NCI-H446 (cell line): ENCODE measurements around the gene APOL4.
"Not testable (repeated sequence)": the region's sequence is repeated elsewhere in the genome, so short reads cannot be mapped to it uniquely, and the experiment has no call there.

Experiments used
- DNase-seq, 2 experiments: peaks; one replicate each; lab custom pipeline; 2025; lab: John Stamatoyannopoulos, UW

Gene APOL4

GRCh38 chr22:36183446-36183845 is 18.2 kb downstream of the APOL4 start:
- DNase-seq = no peak

DNA sequence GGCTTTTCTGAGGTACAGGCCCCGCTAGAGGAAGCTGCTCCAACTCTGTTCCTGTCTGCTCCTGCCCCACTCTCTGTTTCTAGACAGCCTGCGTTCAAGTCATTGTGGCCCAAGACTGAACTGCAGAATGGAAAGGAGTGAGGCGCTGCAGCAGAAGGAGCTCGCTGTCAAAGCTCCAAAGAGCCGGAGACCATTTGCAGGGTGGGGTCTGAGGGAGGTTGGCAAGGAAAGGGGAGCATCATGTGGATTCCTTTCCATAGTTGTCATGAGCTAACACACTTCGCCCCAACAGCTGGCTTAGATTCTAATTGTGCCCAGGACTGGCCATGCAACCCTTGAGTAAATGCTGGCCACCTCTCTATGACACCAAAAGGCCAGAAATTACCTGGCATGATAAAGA is 18.8 kb downstream of the APOL4 start:
- DNase-seq = no peak

DNA sequence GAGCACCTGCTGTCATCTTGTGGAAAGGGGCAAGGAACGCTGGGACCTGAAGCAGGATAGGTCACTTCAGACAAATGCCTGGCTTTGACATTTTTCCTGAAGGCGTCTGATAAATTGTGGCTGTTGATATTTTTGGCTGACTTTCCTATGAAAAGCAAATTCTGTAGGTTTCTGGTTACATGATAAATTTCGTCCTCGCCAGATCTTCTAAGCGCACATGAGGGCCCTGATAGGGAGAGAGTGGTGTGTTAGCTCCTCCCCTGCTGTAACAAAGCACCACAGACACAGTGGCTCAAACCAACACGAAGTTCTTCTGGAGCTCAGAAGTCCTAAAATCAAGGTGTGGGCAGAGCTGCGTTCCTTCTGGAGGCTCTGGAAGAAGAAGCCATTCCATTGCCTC is 19.6 kb downstream of the APOL4 start:
- no peak for DNase-seq

DNA sequence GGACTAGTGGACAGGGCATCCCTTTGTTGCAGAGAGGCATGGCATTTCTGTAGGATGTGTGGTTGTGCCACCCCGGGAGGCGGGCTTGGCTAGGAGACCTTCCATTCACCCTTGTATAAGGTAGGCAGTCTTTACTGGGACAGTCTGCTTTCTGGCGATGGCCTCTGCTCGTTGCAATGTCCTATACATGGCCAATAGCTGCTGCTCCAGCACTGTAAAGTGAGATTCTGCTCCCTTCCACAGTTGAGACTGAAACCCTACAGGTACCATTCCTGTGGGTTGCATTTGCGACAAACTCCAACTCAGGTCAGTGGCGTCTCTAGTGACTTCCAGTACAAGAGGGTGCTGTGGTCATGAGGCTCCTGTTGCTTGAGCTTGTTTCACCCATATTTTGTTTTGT is 20.7 kb downstream of the APOL4 start:
- DNase-seq = no peak

DNA sequence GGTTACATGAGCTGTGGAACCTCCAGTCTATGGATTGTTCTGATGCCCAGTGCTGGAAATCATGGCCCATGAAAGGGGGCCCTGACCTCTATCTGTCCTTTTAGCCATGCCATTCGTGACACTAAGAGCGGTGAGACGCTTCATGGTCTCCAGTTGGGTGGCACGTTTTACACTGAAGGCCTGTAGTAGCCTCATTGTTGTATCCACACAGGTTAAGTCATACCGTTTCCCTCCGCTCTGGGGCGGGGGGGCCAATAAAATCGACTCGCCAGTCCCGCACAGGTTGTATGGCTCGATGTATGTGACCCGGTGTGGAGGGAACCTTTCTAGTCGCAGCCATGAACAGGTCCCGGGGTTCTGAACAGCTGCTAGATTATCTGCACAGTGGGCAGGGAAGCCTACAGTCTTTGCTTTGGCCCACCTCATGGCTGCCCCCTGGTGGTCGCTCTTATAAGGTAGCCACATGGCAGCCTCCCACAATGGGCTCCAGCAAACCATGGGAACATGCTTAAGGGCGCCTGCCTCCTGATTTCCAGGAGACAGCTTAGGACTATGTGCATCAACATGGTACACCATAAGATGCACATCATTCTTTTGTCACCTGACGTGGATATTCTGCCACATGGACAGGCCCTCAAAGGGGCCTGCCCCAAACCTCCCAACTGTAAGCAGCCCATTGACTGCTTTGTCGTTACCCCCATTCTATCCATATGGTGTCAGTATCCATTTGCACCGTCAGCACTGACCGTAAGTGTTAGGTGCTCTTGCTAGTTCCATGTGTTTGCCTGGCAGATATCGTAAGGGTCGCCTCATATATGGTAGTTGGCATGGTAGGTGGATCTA is 21.4 kb downstream of the APOL4 start:
- DNase-seq = peak in 1 of 2 experiments; percentile 46

DNA sequence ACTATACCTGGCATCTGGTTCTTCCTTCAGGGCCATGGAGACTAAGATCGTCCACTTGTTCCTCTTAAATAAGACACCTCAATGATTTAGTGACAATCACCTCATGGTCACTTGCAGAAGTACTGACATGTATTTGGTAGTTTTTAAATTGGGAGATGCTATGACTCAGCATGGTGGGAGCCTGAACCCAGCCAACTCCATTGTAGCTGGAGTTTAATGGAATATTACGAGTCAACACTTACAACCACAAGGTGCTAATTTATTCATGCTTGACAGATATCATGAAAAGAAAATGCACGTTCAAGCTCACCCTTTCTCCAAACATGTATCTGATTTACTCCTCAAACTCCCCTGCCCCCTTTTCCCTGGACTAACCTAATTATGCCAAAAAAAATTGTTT is 24.4 kb downstream of the APOL4 start:
- DNase-seq = no peak

DNA sequence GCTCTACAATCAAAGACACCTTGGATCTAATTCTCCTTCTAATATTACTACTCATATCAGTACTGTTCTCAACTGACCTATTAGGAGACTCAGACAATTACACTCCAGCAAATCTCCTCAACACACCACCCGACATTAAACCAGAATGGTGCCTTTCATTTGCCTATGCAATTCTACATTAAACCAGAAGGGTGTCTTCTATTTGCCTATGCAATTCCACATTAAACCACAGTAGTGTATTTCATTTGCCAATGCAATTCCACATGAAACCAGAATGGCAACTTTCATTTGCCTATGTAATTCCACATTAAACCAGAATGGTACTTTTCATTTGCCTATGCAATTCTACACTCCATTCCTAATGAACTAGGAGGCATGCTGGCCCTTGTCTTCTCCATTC is 25.7 kb downstream of the APOL4 start:
- no peak for DNase-seq

- DNase-seq = no peak
Measured at GRCh38 chr22:36171941-36172340, 29.7 kb downstream of the APOL4 start.

DNA sequence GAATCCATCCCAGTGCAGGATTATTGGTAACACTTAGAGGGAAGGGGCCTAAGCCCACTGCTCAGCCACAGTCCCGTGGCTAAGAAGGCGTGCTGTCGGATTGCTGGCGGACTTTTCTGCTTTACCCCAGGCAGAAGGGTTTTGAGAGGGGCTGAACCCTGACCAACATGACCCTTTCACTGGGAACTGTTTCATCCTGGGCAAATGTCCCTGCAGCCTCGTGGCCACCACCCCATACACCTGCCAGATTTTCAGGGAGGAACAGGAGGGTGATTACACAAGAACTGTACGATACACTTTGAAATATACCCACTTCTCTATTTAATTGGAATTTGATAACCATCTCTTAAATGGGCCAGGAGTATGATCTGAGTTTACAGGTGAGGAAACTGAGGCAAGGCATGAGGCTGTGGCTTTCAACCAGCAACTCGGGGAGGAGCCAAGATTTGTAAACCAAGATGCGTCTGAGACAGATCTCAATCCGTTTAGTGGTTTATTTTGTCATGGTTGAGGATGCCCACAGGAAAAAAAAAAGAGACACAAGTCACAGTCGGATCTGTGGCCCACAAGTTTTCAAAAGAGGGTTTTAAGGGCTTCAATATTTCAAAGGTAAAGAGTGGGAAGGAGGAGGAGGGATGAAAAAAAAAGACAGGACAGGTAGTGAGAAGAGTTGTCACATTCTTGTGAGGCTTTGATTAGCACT is 34.9 kb downstream of the APOL4 start:
- no peak for DNase-seq

DNA sequence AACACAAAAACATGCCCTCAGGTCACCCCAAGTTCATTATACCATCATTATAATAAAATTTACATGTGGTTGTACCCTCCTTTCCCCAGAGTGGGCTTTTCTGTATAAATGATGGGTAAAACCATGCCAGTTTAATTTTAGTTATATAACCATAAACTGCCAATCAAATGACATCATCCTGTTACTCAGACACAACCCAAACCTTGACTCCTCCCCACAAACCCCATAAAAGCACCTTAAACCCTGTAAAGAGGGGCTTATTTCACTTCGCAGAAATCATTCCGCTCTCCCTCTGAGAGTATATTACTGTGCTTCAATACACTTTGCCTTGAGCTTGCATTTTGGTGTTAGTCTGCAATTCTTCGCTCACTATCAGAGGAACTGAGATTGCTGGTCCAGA is 35.5 kb downstream of the APOL4 start:
- DNase-seq = no peak

DNA sequence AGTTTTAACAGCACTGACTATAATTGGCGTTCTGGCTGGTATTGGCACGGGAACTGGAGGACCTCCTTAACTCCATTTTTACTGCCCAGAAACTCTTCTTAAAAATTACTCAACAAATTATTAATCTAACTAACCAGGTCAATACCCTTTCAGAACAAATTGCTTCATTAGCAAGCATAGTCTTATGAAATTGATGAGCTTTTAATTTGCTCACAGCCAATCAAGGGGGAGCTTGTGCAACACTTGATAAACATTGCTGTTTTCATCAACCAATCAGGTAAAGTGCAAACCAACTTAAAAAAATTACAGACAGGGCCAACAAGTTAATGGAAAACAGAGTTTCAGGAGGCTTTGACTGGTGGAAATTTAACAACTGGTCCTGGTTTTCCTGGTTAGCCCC is 36.5 kb downstream of the APOL4 start:
- DNase-seq = no peak

- no peak for DNase-seq
Measured at GRCh38 chr22:36164621-36165020, 37.0 kb downstream of the APOL4 start.

DNA sequence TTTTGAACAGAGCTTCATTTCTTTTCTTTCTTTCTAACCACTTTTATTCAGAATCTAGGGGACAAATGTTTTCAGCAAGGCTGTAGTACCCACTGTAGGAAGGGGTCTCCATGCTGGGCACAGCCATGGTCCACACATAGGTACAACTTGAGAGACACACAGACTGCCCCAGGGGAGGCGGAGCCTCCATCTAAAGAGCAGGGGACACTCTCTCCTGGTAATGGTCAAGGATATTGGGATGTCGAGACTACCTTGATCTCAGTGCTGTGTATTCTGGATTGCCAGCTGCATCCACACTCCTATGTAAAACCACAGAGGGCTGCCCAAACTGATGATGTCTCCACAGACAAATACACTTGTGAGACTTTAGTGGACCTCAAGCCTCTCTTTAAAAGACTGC is 38.1 kb downstream of the APOL4 start:
- DNase-seq = no peak

DNA sequence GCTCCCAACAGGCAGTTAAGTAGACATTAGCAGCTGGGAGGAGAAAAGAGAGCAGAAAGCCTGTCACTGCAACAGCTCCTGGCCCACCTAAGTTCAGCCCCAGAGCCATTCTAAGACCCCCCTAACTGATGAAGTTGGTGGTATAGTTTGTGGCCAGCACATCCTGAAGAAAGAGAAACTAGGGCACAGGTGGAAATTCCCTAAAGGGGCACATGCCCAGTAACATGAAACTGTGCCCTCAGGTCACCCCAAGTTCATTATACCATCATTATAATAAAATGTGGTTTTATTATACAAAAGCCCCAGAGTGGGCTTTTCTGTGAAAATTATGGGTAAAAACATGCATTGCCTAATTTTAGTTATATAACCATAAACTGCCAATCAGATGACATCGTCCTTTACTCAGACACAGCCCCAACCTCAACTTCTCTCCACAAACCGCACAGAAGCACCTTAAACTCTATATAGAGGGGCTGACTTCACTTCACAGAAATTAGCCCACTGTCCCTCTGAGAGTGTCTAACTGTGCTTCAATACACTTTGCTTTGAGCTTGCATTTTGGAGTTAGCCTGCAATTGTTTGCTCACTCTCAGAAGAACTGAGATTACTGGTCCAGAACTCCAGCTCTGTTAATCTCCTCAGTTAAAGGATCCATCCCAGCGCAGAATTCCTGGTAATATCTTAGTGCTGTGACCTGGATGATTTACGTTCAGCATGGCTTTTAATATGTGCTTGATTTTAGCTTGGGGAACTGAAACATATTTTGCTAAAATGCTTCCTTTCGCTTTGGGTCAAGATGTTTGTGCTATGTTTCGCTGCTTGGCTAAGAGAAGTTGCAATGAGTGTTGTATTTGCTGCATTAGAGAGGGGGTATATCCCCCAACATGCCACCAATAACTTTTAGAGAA is 39.2 kb downstream of the APOL4 start:
- no peak for DNase-seq

GRCh38 chr22:36161793-36162126 is 39.8 kb downstream of the APOL4 start:
- DNase-seq = not testable (repeated sequence)

GRCh38 chr22:36160499-36160942 is 41.1 kb downstream of the APOL4 start, which contains the start of gene APOL3:
Gene APOL3 (minus strand): TSS chr22:36160755. CDS start chr22:36149055, 11,700 bp downstream.
- no peak for DNase-seq

DNA sequence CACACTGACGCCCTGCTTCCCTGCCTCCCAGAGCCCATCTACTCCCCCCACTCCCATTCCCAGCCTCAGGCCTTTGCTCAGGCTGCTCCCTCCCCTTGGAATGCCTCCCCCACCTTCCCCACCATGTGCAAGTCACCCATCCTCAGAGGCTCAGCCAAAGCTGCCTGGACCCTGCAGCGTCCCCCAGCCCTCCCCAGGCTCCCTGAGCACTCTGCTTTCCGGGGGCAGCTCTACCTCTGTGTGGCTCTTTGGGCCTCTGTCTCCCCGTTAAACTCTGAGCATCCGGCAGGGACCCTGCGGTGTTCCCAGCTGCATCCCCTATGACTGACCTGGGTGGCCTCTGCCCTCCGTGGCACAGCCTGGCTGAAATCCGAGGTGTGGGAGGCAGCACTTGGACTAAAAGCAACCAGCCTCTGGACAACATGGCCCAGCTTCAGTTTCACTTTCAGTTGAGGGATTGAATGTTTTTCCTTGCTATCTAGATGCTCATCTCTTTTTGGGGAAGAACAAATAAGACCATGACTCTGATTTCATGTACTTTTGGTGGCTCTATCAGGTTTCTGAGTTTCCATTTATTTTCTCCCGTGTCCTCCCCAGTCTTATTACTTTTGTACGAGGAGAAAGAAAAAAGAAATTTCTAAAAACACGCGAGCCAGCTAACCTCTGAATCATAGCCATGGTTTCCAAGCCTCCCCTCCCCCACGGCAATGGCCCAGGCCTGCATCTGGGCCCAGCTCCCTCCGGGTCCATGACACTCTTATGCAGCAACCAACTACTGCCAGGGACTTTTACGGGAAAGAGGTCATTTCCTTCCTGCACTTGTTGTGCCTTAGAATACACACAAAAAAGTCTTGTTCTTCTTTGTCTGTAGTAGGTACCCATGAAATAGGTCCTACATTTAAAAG is 44.8 kb downstream of the APOL4 start:
- no peak for DNase-seq

DNA sequence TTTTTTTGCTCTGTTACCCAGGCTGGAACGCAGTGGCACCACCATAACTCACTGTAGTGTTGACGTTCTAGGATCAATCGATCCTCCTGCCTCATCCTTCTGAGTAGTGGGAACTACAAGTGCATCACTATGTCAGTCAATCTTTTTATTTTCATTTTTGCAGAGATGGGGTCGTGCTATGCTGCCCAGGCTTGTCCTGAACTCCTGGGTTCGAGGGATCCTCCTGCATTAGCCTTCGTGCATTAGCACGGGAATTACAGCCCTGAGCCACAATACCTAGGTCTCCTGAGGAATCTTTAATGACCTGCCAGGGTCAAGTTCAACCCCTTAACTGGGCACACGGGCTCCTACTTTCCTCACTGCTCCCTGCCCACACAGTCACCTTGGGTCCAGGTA is 45.5 kb downstream of the APOL4 start:
- DNase-seq = no peak

GRCh38 chr22:36155702-36156101 is 45.9 kb downstream of the APOL4 start:
- DNase-seq = no peak

DNA sequence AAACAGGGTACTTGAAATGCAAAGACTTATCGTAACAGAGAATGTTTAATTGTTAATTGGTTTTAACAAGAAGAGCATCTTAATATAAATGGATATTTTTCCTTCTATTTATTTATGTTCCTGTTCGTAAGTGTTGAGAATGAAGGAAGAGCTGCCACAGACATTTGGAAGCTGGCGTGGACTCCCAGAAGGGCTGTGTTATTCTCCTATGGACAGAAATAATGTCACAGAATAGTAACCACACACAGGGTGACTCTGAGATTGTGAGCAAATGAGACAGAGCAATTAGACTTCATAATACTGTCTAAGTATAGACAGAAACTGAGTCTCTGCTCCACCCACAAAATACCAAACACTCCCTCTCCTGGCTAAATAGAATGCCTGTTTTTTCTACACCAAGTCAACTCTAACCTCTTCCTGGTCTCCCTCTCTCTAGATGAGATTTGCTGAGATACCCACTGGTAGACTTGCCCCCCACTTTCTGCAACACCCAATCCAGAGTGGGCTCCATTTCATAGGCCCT is 47.1 kb downstream of the APOL4 start:
- DNase-seq = no peak
